GM12864 (cell line): Measurements from ENCODE around the gene RAPGEF6.

ENCODE experiments used
- DNase-seq: peaks from one replicate; pipeline ENCODE4 v3.0.0-alpha.2; 2011; ENCODE audit warnings: low read depth
- H3K4me3 ChIP-seq: 2 replicates; pipeline ENCODE4 v1.5.1; 2011; ENCODE audit warnings: mild to moderate bottlenecking, low read depth, low read length, control low read depth
- TF ChIP-seq, protein P1 (sequence below): IDR thresholded peaks from 2 replicates; pipeline ENCODE4 v1.5.1; 2011; ENCODE audit warnings: low read depth, mild to moderate bottlenecking, moderate library complexity, low read length, control low read depth, inconsistent platforms; ENCODE audit errors: missing control alignments

Gene RAPGEF6

GRCh38 chr5:131677115-131677514 is 42.1 kb upstream of the RAPGEF6 start:
- TF ChIP-seq, protein P1, sequence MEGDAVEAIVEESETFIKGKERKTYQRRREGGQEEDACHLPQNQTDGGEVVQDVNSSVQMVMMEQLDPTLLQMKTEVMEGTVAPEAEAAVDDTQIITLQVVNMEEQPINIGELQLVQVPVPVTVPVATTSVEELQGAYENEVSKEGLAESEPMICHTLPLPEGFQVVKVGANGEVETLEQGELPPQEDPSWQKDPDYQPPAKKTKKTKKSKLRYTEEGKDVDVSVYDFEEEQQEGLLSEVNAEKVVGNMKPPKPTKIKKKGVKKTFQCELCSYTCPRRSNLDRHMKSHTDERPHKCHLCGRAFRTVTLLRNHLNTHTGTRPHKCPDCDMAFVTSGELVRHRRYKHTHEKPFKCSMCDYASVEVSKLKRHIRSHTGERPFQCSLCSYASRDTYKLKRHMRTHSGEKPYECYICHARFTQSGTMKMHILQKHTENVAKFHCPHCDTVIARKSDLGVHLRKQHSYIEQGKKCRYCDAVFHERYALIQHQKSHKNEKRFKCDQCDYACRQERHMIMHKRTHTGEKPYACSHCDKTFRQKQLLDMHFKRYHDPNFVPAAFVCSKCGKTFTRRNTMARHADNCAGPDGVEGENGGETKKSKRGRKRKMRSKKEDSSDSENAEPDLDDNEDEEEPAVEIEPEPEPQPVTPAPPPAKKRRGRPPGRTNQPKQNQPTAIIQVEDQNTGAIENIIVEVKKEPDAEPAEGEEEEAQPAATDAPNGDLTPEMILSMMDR, result no peak
- no peak for DNase-seq
- H3K4me3 ChIP-seq, result no peak overlapping the region

DNA sequence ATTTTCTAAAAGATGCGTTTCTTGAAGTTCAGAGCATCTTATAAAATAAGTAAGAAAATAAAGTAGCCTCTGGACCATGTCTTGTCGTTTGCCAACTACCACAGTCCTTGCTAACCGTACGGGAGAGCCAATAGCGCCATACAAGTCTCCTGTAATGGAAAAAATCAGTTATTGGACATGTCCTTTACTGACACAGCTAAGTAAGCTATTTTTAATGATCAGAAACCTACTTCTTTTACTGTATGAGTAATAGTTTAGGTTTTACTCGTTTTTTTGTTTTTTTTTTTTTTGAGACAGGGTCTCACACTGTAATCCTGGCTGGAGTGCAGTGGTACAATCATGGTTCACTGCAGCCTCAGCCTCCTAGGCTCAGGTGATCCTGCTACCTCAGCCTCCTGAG is 37.7 kb upstream of the RAPGEF6 start:
- TF ChIP-seq, protein P1, result no peak
- DNase-seq, result no peak
- H3K4me3 ChIP-seq, result no peak overlapping the region

GRCh38 chr5:131671994-131672655 is 37.1 kb upstream of the RAPGEF6 start:
- no peak for DNase-seq
- TF ChIP-seq, protein P1, result no peak
- no peak overlapping the region for H3K4me3 ChIP-seq

GRCh38 chr5:131671409-131671808 is 36.4 kb upstream of the RAPGEF6 start:
- no peak overlapping the region for H3K4me3 ChIP-seq
- TF ChIP-seq, protein P1, result no peak
- no peak for DNase-seq

- no peak for DNase-seq
- no peak overlapping the region for H3K4me3 ChIP-seq
- TF ChIP-seq, protein P1, result no peak
These were observed 29.9 kb upstream of the RAPGEF6 start for GRCh38 chr5:131664929-131665328.

DNA sequence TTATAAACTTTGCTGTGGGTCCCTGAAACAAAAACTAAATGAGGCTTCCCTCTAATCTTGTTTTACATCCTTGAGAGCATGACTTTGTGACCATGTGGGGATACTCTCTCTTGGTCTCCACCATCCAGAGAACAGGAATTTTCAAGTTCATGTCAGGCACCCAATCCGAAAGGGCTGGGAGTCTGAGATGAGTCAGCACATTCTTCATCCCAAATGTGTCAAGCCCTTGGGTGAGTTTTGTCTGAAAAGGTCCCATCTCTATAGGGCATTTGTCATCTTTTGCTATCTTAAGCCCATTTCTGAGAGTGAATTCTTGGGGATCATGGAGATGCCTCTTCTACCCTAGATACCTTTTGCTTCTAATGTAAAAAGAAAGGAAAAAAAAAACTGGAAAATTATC is 26.9 kb upstream of the RAPGEF6 start:
- TF ChIP-seq, protein P1, result no peak
- no peak for DNase-seq
- H3K4me3 ChIP-seq, result no peak overlapping the region

DNA sequence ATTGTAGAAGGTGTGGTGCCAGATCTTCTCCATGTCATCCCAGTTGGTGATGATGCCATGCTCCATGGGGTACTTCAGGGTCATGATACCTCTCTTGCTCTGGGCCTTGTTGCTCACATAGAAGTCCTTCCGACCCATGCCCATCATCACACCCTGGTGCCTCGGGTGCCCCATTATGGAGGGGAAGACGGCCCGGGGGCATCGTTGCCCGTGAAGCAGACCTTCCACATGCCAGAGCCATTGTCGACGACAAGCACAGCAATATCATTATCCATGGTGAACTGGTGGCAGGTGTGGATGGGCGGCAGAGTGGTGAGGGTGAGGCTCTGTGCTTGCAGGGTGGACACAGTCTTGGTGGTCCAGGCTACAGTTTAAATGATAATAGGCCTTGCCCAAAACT is 24.8 kb upstream of the RAPGEF6 start:
- no peak for DNase-seq
- TF ChIP-seq, protein P1, result no peak
- no peak overlapping the region for H3K4me3 ChIP-seq
